Fibroblast of lung (primary cell): ENCODE data around the gene LRRN4.

Experiments
- EZH2 ChIP-seq: IDR thresholded peaks from 2 replicates; pipeline ENCODE4 v1.5.1; 2012; ENCODE audit warnings: low read length, control low read depth, mild to moderate bottlenecking; ENCODE audit errors: missing control alignments
- TF ChIP-seq, protein P1 (sequence below), 2 donors: IDR thresholded peaks in 1 of 2; conservative IDR thresholded peaks in 1 of 2; 1 replicate in 1 of 2; 2 replicates in 1 of 2; pipeline ENCODE4 v1.5.1; 2011 to 2012; ENCODE audit warnings: low read length in 2 of 2, control low read depth in 1 of 2, inconsistent platforms in 1 of 2, low read depth in 1 of 2, mild to moderate bottlenecking in 1 of 2

DNA sequence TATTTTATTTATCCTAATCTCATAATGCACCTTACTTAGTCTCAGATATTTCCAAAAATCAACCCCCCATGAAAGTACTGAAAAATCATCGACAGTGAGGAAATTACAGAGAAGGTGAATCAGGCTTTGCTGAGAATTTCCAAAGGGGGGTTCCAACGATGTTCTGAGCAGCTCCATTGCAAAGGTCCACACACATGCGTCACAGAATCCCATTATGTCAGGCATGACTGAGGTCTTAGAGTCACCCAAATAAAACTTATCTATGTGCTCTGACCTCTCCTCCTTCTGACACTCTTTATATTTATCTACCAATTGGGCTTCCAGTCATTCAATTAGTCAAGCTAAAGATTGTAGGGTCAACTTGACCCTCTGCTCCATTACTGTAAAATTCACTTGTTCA lies 12.7 kb upstream of the LRRN4 start:
- TF ChIP-seq, protein P1, sequence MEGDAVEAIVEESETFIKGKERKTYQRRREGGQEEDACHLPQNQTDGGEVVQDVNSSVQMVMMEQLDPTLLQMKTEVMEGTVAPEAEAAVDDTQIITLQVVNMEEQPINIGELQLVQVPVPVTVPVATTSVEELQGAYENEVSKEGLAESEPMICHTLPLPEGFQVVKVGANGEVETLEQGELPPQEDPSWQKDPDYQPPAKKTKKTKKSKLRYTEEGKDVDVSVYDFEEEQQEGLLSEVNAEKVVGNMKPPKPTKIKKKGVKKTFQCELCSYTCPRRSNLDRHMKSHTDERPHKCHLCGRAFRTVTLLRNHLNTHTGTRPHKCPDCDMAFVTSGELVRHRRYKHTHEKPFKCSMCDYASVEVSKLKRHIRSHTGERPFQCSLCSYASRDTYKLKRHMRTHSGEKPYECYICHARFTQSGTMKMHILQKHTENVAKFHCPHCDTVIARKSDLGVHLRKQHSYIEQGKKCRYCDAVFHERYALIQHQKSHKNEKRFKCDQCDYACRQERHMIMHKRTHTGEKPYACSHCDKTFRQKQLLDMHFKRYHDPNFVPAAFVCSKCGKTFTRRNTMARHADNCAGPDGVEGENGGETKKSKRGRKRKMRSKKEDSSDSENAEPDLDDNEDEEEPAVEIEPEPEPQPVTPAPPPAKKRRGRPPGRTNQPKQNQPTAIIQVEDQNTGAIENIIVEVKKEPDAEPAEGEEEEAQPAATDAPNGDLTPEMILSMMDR (conservative IDR thresholded peaks at IDR 0.05 in 1 of 2, IDR thresholded peaks at IDR 0.05 in 1 of 2; ENCODE audit: low read depth in 1 of 2, low read length in 2 of 2): no peak
- no peak for TF ChIP-seq EZH2
